ENCODE results near the gene MRPL45.
A peak's percentile ranks its signal among the peaks of the same experiment; 100 is the strongest.

MRPL45 gene

DNA sequence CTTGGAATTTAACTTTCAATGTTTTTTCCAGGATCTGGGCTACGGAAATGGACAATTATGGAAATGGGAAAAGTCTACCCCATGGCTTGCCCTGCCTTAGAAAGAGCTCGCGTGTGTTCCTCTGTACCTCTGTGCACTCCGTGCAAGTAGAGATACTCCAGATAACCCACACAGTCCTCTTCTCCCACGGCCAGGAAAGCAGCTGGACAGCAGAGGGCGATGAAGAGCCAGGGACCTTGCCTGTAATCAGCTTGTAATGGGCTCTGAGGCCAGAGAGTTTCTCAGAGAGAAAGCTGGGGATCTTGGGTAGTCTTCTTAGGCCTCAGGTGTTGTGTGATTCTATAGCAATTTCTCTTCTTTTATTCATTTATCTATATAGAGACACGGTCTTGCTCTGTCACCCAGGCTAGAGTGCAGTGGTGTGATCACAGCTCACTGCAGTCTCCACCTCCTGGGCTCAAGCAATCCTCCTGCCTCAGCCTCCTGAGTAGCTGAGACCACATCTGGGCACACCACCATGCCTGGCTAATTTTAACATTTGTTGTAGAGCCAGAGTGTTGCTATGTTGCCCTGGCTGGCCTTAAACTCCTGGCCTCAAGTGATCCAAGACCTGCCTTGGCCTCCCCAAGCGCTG lies 52.2 kb downstream of the MRPL45 start:
- DNase-seq: peak; percentile 63

DNA sequence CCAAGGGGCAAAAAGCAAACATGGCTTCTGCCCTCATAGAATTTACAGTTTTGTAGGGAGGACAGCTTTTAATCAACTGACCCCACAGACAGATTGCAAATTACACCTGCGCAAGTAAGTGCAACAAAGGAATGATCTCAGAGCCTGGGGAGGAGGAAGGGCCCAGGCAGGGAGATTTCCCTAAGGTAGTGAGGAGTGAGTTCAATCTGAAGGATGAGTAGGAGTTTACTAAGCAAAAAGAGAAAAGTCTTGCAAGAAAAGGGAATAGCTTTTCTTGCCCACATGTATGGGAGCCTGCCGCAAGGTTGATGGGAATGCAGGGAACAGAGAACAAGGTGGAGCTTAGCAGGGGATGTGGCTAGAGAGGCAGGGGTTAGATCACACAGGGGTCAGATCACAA lies 53.1 kb downstream of the MRPL45 start:
- DNase-seq: no peak

DNA sequence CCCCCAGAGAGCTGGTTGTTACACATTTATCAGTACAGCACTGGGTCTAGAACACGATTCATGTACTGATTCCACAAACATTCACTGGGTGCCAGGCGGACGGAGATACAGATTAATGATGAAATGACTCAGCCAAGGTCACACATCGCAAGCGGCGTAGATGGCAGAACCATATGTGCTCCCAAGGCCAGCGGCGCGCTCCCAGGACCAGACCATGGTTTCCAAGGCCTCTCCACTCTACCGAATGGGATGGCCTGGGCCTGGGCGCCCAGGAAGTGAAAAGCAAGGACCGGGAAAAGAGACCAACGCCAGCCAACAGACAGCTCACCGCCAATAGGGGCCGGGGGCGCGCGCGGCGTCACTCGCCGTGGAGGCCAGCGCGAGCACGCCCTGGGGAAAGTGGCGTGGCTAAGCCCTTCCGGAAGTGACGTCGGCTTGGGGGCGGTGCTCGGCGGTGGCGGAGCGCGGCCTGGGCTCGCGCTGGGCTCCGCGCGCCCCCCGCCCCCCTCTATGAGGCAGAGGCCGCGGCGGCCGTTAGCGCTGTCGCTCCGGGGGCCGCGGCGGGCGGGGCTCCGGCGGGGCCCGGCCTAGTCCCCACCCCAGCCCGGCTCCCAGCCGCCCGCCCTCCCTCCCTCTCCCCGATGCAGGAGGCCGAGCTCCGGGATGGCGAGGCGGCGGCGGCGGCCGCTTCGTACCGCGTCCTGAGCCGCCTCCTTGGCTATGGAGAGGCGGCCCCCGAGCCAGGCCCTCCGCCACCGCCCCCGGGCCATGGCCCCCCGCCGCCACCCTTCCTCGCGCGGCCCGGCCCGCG lies 54.6 kb downstream of the MRPL45 start, which contains the start of gene SOCS7:
SOCS7 (plus strand) TSS at position 433 of the 811 bp plus-strand sequence; CDS start at position 642, 209 bp downstream.
- DNase-seq: peak; percentile 91

DNA sequence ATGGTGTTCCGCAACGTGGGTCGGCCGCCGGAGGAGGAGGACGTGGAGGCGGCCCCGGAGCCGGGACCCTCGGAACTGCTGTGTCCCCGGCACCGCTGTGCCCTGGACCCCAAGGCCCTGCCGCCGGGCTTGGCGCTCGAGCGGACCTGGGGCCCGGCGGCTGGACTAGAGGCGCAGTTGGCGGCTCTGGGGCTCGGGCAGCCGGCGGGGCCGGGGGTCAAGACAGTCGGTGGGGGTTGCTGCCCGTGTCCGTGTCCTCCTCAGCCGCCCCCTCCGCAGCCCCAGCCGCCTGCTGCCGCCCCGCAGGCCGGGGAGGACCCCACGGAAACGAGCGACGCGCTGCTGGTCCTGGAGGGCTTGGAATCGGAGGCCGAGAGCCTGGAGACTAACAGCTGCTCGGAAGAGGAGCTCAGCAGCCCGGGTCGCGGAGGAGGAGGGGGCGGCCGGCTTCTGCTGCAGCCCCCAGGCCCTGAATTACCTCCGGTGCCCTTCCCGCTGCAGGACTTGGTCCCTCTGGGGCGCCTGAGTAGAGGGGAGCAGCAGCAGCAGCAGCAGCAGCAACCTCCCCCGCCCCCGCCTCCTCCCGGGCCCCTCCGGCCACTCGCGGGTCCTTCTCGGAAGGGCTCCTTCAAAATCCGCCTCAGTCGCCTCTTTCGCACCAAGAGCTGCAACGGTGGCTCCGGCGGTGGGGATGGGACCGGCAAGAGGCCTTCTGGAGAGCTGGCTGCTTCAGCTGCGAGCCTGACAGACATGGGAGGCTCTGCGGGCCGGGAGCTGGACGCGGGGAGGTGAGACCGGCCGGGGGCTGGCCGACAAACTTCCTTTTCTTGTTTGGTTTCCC lies 55.5 kb downstream of the MRPL45 start:
- DNase-seq: no peak

- DNase-seq: no peak
Observed at GRCh38 chr17:38353086-38353604, 56.2 kb downstream of the MRPL45 start.

DNA sequence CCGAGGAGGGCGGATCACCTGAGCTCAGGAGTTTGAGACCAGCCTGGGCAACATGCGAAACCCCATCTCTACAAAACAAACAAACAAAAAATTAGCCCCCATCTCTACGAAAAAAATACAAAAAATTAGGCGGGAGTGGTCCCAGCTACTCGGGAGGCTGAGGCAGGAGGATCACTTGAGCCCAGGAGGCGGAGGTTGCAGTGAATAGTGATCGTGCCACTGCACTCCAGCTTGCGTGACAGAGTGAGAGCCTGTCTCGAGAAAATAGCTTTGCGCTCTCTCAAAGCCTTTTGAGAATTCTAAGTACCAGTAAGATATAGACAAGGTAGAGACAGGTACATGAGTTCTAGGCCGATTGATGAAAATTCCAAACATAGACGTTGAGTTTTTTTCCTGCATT lies 56.7 kb downstream of the MRPL45 start:
- DNase-seq: no peak

GRCh38 chr17:38354466-38354865 lies 57.5 kb downstream of the MRPL45 start:
- no peak for DNase-seq

- no peak for DNase-seq
Observed at GRCh38 chr17:38355251-38355650, 58.3 kb downstream of the MRPL45 start.

- no peak for DNase-seq
Observed at GRCh38 chr17:38357486-38358123, 60.6 kb downstream of the MRPL45 start.

GRCh38 chr17:38358586-38359513 lies 61.9 kb downstream of the MRPL45 start:
- DNase-seq: no peak

- DNase-seq: no peak
Observed at GRCh38 chr17:38361694-38362465, 64.9 kb downstream of the MRPL45 start.

DNA sequence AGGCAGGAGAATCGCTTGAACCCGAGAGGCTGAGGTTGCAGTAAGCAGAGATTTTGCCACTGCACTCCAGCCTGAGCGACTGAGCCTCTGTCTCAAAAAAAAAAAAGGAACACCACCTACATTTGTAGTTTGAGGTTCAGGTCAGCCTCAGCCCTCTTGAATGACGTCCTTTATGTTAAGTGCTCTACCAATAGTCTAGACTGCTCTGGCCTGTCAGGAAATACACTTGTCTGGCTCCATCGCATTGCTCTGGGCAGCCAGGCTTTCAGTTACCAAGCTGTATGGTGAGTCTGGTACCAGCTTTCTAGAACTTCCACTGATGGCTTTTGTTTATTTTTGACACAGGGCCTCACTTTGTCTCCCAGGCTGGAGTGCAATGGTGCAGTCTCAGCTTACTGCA lies 66.0 kb downstream of the MRPL45 start:
- DNase-seq: no peak

DNA sequence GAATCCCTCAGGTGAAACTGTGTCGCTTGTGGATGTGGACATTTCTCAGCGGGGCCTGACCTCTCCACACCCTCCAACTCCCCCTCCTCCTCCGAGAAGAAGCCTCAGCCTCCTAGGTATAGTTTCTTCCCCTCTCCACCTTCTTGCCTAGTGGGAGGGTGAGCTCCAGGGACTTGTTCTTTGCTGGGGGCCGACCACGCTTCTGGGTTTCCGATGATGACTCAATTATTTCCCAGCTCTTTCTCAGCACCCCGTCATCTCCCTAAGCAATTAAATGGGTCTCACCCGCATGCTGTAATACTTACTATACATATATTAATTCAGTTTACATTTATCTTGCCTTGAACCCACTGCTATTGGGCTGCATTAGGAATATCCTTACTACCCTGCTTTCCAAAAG lies 67.8 kb downstream of the MRPL45 start:
- no peak for DNase-seq

DNA sequence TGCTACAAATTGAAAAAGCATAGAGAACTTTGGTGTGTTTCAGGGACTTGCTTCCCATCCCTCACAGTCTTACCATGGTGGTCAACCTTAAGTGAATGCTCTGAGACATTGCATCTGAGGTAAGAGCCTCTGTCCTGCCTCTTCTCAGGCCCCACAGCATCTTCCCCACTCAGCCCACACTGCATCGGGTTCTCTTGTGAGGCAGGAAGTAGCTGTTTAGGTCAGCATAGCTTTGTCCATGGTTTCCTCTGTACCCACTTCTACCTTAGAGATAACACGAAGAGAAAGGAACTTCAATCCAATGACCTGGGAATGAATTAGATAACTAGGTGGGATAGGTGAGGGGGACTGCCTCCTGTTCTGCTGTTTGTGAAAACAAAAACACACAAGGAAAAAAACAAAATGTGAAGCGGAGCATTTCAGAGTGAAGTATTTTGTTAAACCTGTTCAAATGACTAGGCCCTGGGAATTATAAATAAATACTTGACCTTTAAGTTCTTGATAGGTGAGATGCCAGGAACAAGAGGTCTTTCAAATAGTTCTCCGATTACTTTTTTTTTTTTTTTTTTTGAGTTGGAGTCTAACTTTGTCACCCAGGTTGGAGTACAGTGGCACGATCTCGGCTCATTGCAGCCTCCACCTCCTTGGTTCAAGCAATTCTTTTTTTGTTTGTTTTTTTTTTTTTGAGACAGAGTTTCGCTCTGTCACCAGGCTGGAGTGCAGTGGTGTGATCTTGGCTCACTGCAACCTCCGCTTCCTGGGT lies 72.3 kb downstream of the MRPL45 start:
- DNase-seq: no peak

Measured in NCI-H1105 (cell line).